Limb (tissue), 2 donors: ENCODE results near the gene TOR4A.
"Not testable (repeated sequence)": the region's sequence is repeated elsewhere in the genome, so short reads cannot be mapped to it uniquely, and the experiment has no call there.

ENCODE experiments used
- DNase-seq, 2 donors: peaks; one replicate each; pipeline ENCODE4 v3.0.0-alpha.2; 2016; ENCODE audit errors: extremely low spot score in 2 of 2

Gene TOR4A

DNA sequence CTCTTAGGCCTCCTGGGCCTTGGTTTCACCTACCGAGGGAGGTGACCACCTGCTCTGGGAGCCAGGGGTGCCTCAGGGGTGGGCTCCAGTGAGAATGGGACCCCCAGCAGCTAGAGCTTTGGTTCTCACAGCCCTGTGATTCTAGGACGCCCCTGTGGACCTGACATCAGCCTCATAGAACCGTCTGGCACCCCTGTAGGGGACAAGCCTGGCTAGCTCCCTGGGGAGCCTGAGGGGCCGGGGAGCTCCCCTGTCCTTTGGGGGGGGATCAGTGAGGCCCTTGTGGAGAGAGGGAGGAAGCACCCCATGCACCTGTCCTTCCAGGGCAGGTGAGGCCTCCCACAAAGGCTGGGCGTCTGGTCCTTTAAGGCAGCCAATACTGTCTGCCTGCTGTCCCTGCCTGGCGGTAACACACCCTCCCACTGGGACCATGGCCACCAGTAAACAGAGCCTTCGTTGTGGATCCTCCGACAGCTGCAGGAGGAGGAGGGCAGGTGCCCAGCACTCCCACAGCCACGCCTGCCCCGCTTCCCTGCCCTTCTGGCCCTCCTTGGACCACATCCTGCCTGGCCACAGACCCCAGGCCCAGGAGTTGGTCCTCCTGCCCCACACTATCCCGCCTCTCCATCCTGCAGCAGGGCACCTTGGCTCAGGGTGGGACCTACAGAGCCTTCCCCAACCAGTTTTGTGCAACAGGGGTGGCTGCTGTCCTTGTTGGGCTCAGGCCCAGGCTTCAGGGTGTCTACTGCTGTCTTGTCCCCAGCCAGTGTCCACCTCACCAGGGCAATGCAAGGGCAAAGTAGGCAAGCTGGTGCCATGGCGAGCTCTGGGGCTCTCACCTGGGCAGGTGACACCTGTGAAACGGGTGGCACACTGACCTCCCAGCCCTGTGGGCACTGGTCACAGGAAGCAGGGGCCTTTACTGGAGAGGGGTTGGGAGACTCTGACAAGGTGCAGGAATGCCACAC is 39.5 kb upstream of the TOR4A start:
- no peak for DNase-seq

GRCh38 chr9:137239541-137240200 is 37.9 kb upstream of the TOR4A start:
- not testable (repeated sequence) for DNase-seq

- DNase-seq, result peak; percentile 56 to 85
These were observed 37.1 kb upstream of the TOR4A start for GRCh38 chr9:137240318-137240840.

GRCh38 chr9:137240841-137241489 is 36.6 kb upstream of the TOR4A start, which contains the start of gene TUBB4B:
TSS of gene TUBB4B (plus strand) at chr9:137241287. CDS start at chr9:137241361, 74 bp downstream.
- DNase-seq, result peak; percentile 99 to 100

DNA sequence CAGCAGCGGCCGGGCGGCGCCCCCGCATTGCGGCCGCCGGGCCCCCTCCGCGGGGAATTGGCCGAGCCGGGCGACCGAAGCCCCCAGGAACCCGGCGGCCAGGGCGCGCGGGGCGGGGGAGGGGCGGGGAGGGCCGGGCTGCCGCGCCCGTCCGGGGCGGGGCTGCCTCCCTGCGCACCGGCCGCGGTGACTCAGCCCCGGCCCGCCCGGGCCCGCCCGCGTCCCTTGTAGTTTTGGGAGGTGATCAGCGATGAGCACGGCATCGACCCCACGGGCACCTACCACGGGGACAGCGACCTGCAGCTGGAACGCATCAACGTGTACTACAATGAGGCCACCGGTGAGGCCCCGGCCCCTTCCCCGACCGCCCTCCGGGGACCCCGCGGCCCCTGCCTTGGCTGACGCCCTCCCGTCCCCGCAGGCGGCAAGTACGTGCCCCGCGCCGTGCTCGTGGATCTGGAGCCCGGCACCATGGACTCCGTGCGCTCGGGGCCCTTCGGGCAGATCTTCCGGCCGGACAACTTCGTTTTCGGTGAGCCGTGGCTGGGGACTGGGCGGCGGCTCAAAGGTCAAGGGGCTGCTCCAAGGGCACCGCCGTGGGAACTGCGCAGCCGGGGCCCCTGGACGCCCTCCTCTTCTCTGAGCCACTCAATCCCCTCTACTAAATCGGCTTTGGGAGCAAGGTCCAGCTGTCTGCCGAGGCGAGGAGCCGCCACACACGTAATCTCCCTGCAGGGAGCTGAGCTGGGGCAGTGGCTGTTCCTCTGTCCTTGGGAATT is 35.8 kb upstream of the TOR4A start:
- DNase-seq, result no peak

DNA sequence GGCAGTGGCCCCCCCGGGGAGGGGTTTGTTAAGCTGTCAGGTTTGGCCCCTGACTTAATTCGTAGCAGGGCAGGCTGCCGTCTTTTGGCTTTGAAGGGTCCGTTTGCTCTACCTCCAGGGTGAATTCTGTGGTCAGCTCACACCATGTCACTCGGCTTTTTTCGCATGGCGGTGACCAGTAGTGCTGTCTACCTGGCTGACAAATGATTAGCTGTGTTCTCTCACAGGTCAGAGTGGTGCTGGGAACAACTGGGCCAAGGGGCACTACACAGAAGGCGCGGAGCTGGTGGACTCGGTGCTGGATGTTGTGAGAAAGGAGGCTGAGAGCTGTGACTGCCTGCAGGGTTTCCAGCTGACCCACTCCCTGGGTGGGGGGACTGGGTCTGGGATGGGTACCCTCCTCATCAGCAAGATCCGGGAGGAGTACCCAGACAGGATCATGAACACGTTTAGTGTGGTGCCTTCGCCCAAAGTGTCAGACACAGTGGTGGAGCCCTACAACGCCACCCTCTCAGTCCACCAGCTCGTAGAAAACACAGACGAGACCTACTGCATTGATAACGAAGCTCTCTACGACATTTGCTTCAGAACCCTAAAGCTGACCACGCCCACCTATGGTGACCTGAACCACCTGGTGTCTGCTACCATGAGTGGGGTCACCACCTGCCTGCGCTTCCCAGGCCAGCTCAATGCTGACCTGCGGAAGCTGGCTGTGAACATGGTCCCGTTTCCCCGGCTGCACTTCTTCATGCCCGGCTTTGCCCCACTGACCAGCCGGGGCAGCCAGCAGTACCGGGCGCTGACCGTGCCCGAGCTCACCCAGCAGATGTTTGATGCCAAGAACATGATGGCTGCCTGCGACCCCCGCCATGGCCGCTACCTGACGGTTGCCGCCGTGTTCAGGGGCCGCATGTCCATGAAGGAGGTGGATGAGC is 35.0 kb upstream of the TOR4A start:
- no peak for DNase-seq

DNA sequence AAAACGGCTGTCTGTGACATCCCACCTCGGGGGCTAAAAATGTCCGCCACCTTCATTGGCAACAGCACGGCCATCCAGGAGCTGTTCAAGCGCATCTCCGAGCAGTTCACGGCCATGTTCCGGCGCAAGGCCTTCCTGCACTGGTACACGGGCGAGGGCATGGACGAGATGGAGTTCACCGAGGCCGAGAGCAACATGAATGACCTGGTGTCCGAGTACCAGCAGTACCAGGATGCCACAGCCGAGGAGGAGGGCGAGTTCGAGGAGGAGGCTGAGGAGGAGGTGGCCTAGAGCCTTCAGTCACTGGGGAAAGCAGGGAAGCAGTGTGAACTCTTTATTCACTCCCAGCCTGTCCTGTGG is 34.3 kb upstream of the TOR4A start:
- DNase-seq, result not testable (repeated sequence)

- DNase-seq, result no peak
These were observed 33.7 kb upstream of the TOR4A start for GRCh38 chr9:137243626-137244485.

DNA sequence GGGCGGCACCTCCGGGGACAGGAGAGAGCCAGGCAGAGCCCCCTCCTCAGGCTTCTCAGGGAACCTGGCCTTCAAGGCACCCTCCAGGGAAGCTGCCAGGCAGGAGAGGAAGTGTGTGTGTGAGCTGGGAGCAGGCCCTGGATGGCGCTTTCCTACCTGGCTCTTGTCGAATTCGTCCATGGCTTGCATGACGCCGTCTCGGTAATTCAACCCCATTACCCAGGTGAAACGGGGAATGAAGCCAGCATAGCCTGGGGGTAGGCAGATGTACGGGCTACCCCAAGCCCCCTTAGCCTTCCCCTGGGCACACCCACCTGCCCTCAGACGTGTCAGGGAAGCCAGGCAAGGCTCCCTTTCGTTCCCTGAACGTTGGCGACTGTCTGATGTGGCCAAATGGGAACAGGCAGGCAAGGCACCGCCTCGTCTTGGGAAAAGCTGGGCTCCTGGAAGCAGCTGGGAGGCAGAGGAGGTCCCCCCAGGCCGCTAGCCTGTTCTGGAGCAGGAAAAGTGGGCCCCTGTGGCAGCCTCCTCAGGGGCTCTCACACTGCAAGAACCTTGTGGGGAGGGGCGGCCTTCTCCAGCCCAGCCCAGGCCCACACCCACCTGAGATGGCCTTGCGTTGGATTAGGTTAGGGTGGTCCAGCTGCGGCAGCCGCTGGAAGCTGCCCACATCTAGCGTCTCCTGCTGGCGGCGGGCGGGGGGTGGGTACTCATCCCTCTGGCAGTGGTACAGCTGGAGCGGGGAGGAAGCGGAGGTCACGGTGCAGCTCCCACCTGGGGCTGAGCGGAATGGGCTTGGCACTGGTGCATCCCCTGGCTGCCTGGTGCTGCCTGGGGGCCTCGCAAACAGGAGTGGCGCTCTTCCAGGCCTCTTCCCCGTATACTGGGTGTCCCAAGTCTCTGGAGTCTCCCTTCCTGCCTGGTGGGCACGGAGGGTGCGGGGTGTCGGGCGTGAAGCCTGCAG is 32.8 kb upstream of the TOR4A start:
- DNase-seq, result no peak

- DNase-seq, result no peak
These were observed 31.8 kb upstream of the TOR4A start for GRCh38 chr9:137245450-137246421.

DNA sequence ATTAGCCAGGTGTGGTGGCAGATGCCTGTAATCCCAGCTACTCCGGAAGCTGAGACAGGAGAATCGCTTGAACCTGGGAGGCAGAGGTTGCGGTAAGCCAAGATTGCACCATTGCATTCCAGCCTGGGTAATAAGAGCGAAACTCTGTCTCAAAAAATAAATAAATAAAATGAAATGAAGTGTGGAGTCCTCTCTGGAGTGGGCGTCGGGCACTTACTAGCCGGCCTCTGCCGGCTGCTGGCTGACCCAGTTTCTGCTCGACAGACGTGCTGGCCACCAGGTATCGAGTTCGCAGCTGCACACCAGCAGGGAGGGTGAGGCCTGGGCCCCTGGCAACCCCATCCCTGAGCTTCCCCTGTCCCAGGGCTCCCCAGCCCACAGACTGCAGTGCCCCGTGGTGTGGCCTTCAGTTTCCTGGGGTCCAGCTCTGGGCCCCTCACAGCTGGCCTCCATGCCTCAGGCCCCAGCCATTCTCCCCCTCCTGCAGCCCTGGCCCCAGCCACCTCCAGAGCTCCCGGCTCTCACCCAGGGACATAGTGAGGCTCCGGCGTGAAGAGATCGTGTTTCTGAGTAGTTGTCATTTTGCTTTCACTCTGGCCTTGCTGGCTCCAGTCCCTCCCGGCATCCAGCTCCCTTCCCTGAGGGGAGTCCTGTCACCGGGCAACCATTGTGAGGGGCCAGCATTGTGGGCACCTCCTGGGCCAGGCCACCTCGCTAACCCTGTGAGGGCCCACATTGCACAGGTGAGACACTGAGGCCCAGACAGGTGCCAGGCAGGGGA is 30.2 kb upstream of the TOR4A start:
- no peak for DNase-seq

GRCh38 chr9:137247916-137248175 is 29.7 kb upstream of the TOR4A start:
- DNase-seq, result no peak

GRCh38 chr9:137250329-137251193 is 27.0 kb upstream of the TOR4A start:
- DNase-seq, result no peak

DNA sequence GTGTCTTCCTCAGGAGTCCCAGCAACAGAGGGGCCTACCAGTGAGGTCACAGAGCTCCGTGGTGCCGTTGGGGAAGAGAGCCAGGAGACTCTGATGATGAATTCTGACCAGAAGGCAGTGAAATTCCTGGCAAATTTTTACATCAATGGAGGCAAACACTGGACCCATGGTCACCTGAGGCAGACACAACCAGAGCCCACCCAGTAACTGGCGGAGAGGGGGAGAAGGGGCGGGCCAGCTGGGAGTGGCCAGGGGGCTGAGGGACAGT is 26.4 kb upstream of the TOR4A start, which contains the start of gene STPG3:
Gene STPG3 (plus strand): TSS at position 93 of the 268 bp plus-strand sequence. CDS start 1 bp downstream, at position 94.
- DNase-seq, result no peak
